Breast epithelium (tissue), 3 donors: Measurements from ENCODE around the gene PORCN.

Source experiments
- CTCF ChIP-seq, 3 donors: fragments of 450-650 bp; IDR thresholded peaks; one replicate each; pipeline ENCODE4 v1.5.1; 2016 to 2017; ENCODE audit warnings: antibody characterized with exemption in 3 of 3, mild to moderate bottlenecking in 3 of 3, moderate library complexity in 3 of 3
- POLR2AphosphoS5 ChIP-seq, 3 donors: sonication (generic); formaldehyde crosslinking; IDR thresholded peaks; one replicate each; pipeline ENCODE4 v1.6.1; 2017; ENCODE audit warnings: antibody characterized with exemption in 3 of 3

- TF ChIP-seq POLR2AphosphoS5 (IDR thresholded peaks at IDR 0.05) (no peak), CTCF (IDR thresholded peaks at IDR 0.05) (no peak)
Measured at GRCh38 chrX:48468247-48468671, 40.5 kb upstream of the PORCN start.
